Right ventricle myocardium inferior (tissue), 1 donor: Measurements from ENCODE around the gene GNB3. TPM values are rescaled to one million over a fixed set of nuclear protein-coding genes. Genes with fewer than 3 reads are reported as not detected.

Source experiments
- ATAC-seq: fragments of 200-7000 bp; cut with Tn5 transposase; one replicate; pipeline ENCODE4 v1.9.1; 2020; ENCODE audit warnings: mild to moderate bottlenecking, moderate library complexity
- DNase-seq: peaks from one replicate; pipeline ENCODE4 v3.0.0; 2021; ENCODE audit errors: missing footprints
- intact Hi-C: fragments of 100-400 bp; cut with DNase I; formaldehyde crosslinking; loops from one replicate; pipeline ENCODE4 v1.11.0; 2022
- total RNA-seq: library from RNA; stranded (reverse); fragmentation: NEBNext Ultra II Directional; extraction: Animal tissue kit (Norgen Biotek cat#: 25700); gene quantifications from one replicate; pipeline ENCODE4 v1.2.1, GENCODE V29; 2021
- donor health status: DM: no; HTN: yes; CAD: no; lungs with severe emphysema.

GNB3 gene
- total RNA-seq, 1 donor from 2014 or later = 4.0 TPM

DNA sequence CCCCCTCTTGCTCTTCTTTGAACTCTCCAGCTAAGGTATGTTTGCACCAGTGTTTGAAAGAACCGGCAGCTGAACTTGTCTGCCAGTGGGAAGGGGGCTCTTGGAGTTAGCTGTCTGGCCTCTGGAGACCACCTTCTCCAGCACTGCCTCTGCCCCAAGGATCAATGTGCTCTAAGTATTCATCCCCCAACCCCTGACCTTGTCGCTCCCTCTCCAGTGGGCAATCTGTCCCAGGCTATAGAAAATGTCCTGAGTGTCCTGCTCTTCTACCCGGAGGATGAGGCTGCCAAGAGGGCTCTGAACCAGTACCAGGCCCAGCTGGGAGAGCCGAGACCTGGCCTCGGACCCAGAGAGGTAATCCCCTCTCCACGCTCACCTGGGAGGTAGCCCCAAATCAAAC, 9.7 kb upstream of the GNB3 start:
- ATAC-seq = no peak
- DNase-seq = no peak
- intact Hi-C loops = no loop called here

DNA sequence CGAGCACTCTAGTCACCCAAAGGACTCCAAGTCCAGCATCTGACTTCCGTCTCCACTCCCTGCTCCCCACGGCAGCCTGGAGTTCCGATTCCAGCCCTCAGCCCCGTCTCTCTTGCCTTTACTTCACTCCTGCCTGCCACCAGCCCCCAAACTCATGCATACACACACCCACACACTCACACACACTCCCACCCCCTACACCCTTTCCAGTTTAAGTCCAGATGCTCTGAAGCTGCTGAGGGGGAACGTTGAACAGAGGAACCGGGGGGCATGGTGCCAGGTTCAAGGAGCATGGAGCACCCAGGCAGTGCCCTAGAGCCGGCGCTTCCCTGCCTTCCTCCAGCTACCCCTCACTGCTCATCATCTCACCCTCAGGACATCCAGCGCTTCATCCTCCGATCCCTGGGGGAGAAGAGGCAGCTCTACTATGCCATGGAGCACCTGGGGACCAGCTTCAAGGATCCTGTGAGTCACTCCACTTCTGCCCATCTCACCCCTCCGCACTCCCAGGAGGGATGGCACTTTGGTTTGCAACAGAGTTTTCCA, 9.2 kb upstream of the GNB3 start:
- ATAC-seq (no peak), DNase-seq (no peak)
- intact Hi-C loops = no loop called here

DNA sequence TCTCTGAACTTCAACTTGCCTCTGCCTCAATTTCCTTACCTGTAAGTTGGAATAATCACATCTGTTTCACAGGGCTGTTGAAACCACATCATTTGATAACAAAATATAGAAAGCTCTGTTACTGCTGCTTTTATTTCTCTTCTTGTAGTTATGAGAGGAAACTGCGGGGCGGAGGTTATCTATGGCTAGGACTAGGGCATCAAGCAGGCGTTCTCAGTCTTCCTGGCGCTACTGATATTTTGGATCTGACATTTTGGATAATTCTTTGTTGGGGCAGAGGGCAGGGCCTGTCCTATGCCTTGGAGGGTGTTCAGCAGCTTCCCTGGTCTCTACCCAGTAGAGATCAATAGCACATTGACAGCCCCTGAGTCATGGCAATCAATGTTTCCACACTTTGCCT, 8.6 kb upstream of the GNB3 start:
- intact Hi-C loops = no loop called here
- DNase-seq (no peak), ATAC-seq (no peak)

DNA sequence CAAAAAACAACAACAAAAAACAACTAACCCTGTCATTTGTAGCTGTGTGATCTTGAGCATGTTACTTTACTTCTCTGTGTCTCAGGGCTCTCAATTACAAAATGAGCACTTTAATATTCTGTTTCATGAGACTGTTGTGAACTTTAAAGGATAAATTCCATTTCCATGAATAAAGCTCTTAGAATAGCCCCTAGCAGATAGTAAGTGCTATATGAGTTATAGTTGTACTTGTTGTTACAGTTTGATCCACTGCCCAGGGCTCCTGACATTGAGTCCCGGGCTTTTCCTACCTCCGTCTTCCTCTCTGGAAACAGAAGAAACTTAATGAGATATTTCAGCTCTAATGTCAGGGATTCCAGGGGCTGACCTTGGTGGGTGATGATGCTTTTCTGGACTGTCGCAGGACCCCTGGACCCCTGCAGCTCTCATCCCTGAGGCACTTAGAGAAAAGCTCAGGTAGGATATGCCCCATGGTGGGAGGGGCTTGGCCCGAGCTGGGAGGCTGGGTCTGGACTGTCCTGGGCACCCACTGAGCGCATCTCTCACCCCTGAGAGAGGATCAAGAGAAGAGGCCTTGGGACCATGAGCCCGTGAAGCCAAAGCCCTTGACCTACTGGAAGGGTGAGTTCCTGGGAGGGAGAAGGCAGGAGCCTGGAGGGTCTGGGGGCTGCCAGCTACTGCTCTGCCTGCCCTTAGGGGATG, 7.4 kb upstream of the GNB3 start:
- ATAC-seq (no peak), DNase-seq (peak; percentile 73)
- intact Hi-C loops = no loop called here

DNA sequence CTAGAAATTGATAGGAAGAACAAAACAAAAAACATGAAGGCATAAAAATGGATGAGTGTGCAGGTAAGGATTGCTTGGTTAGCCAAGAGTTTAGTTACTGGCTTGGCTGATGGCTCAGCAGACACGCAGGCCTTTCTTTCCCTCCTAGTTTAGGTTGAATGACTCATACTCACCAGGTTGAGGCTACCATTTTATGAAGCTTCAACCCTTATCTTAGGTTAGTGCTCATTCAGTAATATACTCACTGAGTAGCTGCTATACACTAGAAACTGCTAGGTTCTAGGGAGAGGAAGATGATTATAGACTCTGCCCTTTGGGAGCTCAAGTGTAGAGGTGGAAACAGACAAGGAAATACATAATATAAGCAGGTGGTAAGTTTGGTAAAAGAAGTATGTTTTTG, 6.5 kb upstream of the GNB3 start:
- DNase-seq (no peak), ATAC-seq (no peak)
- intact Hi-C loops = no loop called here

DNA sequence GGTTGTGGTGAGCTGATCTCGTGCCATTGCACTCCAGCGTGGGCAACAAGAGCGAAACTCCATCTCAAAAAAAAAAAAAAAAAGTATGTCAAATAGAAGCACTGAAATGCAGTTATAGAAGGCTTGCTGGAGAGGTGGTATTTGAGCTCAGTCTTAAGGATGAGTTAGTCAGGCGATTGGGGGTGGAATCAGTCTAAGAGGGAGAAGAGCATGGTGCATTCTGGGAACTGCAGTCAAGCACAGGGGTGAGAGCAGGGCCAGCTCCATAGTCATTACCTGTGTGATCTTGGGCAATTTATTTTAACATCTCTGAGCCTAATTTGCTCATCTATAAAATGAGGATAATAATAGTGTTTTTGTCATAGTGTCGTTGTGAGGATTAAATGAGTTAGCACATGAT, 5.9 kb upstream of the GNB3 start:
- DNase-seq (no peak), ATAC-seq (no peak)
- intact Hi-C loops = no loop called here

DNA sequence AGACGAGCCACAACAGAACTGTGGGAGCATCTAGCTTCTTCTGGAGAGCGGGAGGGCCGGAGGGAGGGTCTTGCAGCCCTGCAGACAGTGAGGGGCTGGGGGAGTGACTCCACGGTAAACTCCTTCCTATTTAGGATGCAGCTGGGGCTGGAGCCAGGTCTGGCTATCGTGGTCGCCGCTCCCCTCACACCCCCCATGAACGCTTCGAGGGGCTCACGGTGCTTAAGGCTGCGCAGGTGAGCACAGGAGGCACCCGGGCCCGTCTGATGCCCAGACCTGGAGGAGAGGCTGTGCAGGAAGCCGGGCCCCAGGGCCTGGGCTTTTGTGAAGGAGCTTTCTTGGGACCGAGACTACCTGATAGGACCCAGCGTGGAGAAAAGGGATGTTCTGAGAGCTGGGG, 3.9 kb upstream of the GNB3 start:
- peak; percentile 57 for DNase-seq
- ATAC-seq = no peak
- intact Hi-C loops = no loop called here

DNA sequence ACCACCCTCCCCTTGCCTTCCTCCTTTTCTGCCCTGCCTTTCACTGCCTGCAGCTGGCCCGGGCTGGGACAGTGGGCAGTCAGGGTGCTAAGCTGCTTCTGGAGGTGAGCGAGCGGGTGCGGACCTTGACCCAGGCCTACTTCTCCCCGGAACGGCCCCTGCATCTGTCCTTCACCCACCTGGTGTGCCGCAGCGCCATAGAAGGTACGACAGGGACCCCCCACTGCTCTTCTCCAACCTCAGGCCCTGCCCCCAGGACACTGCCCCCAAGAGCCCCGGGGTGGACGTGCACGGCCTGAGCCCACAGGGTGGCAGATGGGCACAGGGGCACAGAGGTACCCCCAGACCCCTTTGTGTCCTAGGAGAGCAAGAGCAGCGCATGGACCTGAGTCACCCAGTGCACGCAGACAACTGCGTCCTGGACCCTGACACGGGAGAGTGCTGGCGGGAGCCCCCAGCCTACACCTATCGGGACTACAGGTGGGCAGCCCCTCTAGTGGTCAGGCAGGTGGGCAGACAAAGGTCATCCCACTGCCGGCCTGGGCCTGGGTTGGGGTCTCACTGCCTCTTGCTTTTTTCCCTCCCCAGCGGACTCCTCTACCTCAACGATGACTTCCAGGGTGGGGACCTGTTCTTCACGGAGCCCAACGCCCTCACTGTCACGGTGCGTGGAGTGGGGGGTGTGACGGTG, 3.2 kb upstream of the GNB3 start:
- ATAC-seq (no peak), DNase-seq (peak; percentile 22)
- intact Hi-C loops = no loop called here

DNA sequence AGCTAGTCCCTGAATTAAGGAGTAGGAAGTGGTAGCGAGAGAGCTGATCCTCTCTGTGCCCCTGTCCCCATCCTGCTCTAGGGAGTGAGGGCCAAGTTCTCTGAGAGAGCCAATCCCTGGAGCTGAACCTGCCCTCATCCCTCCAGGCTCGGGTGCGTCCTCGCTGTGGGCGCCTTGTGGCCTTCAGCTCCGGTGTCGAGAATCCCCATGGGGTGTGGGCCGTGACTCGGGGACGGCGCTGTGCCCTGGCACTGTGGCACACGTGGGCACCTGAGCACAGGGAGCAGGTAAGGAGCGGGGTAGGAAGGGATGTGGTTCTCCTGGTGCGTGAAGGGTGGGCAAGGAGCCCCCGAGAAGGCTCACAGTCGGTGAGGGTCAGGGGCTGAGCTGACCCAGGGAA, 1.9 kb upstream of the GNB3 start:
- DNase-seq (peak; percentile 33), ATAC-seq (no peak)

DNA sequence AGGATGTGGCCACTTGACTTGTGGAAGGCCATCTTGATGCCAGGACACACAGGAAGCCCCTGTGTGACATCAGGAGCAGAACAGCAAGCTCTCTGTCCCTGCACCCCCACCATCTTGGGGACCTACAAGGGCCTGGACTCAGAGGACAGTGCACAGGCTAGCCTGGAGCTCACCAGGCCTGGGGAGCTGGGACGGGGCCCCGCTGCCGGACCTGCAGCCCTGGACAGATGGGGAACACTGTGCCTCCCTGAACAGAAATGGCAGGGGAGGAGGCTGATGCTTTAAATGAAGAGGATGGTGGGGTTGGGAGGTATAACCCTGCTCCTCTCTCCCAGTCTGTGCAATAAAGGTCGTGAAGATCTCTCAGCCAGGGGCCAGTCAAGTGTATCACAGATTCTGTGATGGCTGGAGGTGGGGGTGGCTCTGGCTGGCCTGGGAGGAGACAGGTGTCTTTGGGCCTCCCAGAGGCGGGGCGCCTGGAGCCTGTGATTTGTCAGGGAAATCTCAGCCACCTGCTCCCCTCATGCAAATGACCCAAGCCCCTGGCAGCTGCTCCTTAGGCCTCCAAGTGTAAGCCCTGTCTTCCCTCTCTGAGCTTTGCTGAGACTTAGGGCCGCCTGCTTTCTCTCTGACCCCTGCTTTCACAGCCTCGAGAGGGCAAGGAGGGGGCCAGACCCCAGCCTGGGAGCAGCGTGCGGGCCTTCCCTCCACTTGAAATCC, 1.1 kb upstream of the GNB3 start:
- DNase-seq = peak; percentile 30
- intact Hi-C loops = no loop called here
- ATAC-seq = no peak

More for the DNA sequence above, 1.9 kb upstream of the GNB3 start:
- intact Hi-C loops = no loop called here

DNA sequence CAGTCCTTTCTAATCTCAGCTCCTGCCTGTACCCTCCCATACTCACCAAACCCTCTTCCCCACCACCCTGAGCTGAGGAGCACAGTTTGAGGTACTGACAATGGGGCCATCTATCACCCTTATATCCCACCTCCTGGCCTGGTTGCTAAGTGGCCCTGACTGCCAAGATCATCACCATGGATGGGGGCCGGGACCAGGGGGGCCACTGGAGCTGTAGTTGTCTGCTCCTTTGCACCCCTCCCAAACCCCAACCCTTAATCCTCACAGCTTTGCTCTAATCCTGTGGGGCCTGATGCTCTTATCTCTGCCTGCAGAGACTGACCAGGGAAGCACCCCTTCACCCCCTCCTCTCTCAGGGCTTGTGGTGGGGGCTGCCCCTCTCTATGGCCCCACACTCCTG, 395 bp upstream of the GNB3 start:
- DNase-seq = no peak
- intact Hi-C loops = no loop called here
- ATAC-seq = no peak

DNA sequence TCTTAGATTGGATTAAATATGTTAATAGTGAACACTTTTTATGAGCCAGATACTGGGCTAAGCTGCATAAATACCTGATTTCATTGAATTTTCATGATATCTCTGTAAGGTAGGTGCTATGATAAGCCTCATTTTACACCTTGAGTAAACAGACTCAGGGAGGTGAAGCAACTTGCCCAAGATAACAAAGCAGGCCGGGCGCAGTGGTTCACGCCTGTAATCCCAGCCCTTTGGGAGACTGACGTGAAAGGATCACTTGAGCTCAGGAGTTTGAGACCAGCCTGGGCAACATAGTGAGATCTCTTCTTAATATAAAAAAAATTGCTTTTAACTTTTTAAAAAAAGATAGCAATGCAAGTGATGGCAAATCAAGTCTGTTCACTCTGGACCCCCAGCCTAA, 1.4 kb downstream of the GNB3 start:
- peak; percentile 37 for DNase-seq
- ATAC-seq = no peak
- intact Hi-C loops = no loop called here

DNA sequence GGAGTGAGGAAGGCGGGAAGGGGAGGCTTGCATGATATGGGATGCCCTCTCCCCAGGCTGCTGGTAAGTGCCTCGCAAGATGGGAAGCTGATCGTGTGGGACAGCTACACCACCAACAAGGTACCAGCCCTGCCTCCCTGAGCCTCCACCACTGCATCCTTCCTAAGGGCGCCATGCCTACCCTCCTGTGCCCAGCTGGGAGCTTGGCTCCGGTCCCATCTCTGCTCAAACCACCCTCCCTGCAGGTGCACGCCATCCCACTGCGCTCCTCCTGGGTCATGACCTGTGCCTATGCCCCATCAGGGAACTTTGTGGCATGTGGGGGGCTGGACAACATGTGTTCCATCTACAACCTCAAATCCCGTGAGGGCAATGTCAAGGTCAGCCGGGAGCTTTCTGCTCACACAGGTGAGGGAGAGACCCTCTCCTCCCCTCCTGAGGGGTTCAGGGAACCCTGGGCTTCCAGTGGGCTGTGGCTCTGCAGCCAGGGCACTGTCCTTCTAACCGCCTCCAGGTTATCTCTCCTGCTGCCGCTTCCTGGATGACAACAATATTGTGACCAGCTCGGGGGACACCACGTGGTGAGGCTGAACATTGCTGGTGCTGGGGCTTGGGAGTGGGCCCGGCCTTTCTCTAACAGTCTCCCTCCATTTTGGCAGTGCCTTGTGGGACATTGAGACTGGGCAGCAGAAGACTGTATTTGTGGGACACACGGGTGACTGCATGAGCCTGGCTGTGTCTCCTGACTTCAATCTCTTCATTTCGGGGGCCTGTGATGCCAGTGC, 2.6 kb downstream of the GNB3 start:
- DNase-seq (peak; percentile 39), ATAC-seq (no peak)
- intact Hi-C loops = no loop called here

DNA sequence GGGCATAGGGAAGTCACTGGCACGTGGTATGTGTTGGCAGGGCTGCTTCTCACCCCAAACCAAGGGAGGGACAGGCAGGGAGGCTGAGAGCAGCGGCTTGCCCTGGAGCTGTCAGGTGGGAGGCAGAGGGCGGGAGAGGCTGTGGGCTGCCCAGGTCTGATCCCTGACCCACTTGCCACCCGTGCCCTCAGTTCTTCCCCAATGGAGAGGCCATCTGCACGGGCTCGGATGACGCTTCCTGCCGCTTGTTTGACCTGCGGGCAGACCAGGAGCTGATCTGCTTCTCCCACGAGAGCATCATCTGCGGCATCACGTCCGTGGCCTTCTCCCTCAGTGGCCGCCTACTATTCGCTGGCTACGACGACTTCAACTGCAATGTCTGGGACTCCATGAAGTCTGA, 4.7 kb downstream of the GNB3 start:
- DNase-seq (no peak), ATAC-seq (no peak)
- intact Hi-C loops = no loop called here

DNA sequence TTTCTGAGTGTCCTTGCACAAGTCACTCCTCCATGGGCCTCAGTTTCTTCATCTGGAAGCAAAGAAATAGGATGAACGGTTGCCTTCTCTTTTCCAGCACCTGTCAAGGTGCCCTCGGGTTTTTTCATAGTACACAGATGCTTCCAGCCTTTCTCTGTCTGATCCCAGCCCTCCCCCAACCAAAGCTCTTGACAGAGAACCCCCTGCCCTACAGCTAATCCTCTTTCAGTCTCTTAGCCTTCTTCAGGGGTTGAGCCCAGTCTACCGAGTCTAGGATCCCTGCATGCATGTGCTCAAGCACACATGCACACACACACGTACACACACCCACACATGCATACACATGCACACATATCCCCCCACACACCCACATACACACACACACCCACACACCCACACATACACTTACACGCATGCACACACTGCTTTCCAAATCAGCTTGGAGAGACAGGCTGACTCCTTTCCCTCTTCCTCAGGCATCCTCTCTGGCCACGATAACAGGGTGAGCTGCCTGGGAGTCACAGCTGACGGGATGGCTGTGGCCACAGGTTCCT, 5.7 kb downstream of the GNB3 start:
- no peak for ATAC-seq
- no peak for DNase-seq
- intact Hi-C loops = no loop called here

DNA sequence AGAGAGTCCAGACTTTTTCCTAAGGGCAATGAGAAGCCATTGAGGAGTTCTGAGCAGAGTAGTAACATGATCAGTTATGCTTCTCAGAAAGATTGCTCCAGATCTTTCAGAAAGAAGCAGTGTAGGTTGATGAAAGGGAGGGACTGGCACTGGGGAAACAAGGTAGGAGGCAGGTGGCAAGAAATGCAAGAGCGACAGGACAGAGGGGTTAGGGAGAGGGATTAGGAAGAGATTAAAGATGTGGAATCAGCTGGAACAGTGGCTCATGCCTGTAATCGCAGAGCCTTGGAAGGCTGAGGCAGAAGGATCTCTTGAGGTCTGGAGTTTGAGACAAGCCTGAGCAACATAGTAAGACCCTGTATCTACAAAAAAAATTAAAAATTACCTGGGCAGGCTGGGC, 7.0 kb downstream of the GNB3 start:
- DNase-seq (peak; percentile 6), ATAC-seq (no peak)
- intact Hi-C loops = no loop called here

DNA sequence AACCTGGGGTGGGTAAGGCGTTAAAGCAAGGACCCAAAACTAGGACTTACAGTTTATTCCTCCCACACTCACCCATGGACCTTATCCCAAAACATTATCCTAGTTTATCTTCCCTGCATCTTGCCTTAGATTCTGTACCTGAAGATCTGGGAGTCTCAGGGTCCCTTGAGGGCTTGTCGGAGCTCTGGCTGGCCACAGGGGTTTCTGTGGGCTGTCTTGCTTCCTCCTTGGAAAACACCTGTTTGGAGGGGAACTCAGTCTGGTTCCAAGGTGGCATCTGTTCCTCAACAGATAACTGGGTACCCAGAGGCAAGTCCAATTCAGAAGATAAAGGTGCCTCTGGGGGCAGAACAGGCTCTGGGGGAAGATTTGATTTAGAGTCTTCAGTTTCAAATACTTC, 8.7 kb downstream of the GNB3 start:
- peak; percentile 8 for DNase-seq
- intact Hi-C loops = no loop called here
- no peak for ATAC-seq

DNA sequence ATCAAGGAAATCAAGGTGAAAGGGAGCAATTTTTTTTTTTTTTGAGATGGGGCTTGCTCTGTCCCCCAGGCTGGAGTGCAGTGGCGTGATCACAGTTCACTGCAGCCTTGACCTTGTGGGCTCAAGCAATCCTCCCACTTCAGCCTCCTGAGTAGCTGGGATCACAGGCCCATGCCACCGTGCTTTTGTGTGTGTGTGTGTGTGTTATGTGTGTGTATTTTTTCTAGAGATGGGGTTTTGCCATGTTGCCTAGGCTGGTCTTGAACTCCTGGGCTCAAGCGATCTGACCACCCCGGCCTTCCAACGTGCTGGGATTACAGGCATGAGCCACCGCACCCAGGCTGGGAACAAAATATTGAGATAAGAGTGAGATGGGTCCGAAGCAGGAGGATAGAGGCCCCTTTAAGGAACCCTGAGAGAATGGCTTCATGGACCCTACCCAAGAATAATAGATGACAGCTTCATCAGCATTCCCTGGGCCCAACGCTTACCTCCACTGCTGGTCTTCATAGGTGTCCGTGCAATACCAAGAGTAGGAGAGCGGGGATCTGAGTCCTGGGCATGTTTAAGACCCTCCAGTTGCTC, 9.3 kb downstream of the GNB3 start:
- intact Hi-C loops = no loop called here
- DNase-seq (peak; percentile 25), ATAC-seq (no peak)

DNA sequence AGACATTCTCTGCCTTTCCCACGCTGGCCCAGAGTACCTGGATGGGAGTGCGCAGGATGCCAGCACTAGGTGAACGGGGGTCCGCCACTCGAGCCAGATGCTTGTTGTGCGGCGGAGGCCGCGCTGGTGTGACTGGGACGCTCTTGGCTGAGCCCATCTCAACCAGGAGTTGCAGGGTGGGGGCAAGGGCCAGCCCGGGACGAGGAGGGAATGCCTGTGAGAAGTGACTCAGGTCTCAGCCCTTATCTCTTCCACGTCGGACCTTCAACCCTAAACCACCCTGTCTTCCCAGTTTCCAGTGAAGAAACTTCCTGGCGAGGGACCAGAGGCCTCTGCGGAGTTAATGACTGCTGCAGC, 10.0 kb downstream of the GNB3 start:
- DNase-seq (peak; percentile 66), ATAC-seq (no peak)
- intact Hi-C loops = no loop called here
